Peyer's patch (tissue), 4 donors: ENCODE measurements around the gene ATP12A.

Experiments used
- POLR2A ChIP-seq, 2 donors: fragments of 450-650 bp; IDR thresholded peaks; one replicate each; pipeline ENCODE4 v1.5.1; 2017; ENCODE audit warnings: antibody characterized with exemption in 2 of 2, mild to moderate bottlenecking in 2 of 2, moderate library complexity in 2 of 2
- TF ChIP-seq, protein P1 (sequence below), 6 experiments: fragments of 450-650 bp in 4 of 6; fragments of 200-600 bp in 2 of 6; sonication (generic) in 1 of 6; IDR thresholded peaks; one replicate each; pipeline ENCODE4 v1.5.1; 2017 to 2019; ENCODE audit warnings: antibody characterized with exemption in 6 of 6, mild to moderate bottlenecking in 3 of 6, moderate library complexity in 1 of 6

- TF ChIP-seq, protein P1, sequence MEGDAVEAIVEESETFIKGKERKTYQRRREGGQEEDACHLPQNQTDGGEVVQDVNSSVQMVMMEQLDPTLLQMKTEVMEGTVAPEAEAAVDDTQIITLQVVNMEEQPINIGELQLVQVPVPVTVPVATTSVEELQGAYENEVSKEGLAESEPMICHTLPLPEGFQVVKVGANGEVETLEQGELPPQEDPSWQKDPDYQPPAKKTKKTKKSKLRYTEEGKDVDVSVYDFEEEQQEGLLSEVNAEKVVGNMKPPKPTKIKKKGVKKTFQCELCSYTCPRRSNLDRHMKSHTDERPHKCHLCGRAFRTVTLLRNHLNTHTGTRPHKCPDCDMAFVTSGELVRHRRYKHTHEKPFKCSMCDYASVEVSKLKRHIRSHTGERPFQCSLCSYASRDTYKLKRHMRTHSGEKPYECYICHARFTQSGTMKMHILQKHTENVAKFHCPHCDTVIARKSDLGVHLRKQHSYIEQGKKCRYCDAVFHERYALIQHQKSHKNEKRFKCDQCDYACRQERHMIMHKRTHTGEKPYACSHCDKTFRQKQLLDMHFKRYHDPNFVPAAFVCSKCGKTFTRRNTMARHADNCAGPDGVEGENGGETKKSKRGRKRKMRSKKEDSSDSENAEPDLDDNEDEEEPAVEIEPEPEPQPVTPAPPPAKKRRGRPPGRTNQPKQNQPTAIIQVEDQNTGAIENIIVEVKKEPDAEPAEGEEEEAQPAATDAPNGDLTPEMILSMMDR (IDR thresholded peaks at IDR 0.05): no peak
- TF ChIP-seq POLR2A (IDR thresholded peaks at IDR 0.05): no peak
Observed at GRCh38 chr13:24632382-24633121, 47.7 kb upstream of the ATP12A start.
